K562 (cell line): ENCODE results near the gene KCNC3. TPM values are rescaled to one million over a fixed set of nuclear protein-coding genes. Genes with fewer than 3 reads are reported as not detected.

Source experiments
- ATAC-seq: fragments of 200-7000 bp; cut with Tn5 transposase; 3 replicates; pipeline ENCODE4 v1.9.1; 2020; ENCODE audit warnings: moderate library complexity
- BruUV-seq: library from RNA; stranded (reverse); fragments of 400-500 nt; replicated peaks from 2 replicates; lab custom pipeline; 2021; lab: Mats Ljungman, UMichigan
- CTCF ChIA-PET: fragments of 300-600 bp; formaldehyde crosslinking; extraction: SDS; loops from one replicate; lab custom pipeline; 2021; ENCODE audit warnings: low intra/inter-chr PET ratio; lab: Yijun Ruan, JAX
- POLR2A ChIA-PET: fragments of 300-600, 350-650 bp; sonication (Branson Sonifier 250); formaldehyde crosslinking; extraction: SDS; loops from one replicate; lab custom pipeline; 2021; ENCODE audit warnings: antibody characterized with exemption, inconsistent platforms; lab: Yijun Ruan, JAX
- DNase-seq, 4 experiments: peaks; one replicate each; pipeline versions ENCODE4 v3.0.0 to v3.0.0-alpha.2; 2011 to 2018; ENCODE audit warnings: low spot score in 3 of 4, mixed read lengths in 3 of 4; ENCODE audit errors: extremely low read depth in 1 of 4
- FAIRE-seq: peaks from 2 replicates; lab custom pipeline; 2011; peaks lifted over from hg19 to GRCh38; lab: Jason Lieb, UNC
- H2AFZ ChIP-seq: 2 replicates; pipeline ENCODE4 v1.6.0; 2011; ENCODE audit warnings: low read depth, low read length, control low read depth, inconsistent platforms
- H3K27ac ChIP-seq: fragments of 200-600 bp; 3 replicates; pipeline ENCODE4 v1.8.0; 2011; ENCODE audit warnings: low read depth, mild to moderate bottlenecking, control low read depth, inconsistent platforms, low read length, moderate library complexity, mixed read lengths; ENCODE audit errors: extremely low read depth
- H3K27me3 ChIP-seq, 2 experiments: fragments of 300-600 bp in 1 of 2; 2 replicates in 1 of 2; 3 replicates in 1 of 2; pipeline versions ENCODE4 v1.6.0 to v1.8.0; 2011; ENCODE audit warnings: inconsistent platforms in 2 of 2, low read length in 2 of 2, mild to moderate bottlenecking in 1 of 2, mixed read lengths in 1 of 2, moderate library complexity in 1 of 2; ENCODE audit not compliant: control insufficient read depth in 2 of 2, insufficient read depth in 2 of 2
- H3K36me3 ChIP-seq: fragments of 300-600 bp; 3 replicates; pipeline ENCODE4 v1.8.0; 2011; ENCODE audit warnings: mild to moderate bottlenecking, low read length, inconsistent platforms; ENCODE audit not compliant: control insufficient read depth, insufficient read depth
- H3K4me1 ChIP-seq, 2 experiments: fragments of 200-600 bp in 1 of 2; replicated peaks in 1 of 2; 2 replicates in 1 of 2; 3 replicates in 1 of 2; pipeline versions ENCODE4 v1.5.1 to v1.8.0; 2011; ENCODE audit warnings: inconsistent platforms in 2 of 2, low read length in 2 of 2, mild to moderate bottlenecking in 1 of 2, mixed read lengths in 1 of 2, moderate library complexity in 1 of 2; ENCODE audit not compliant: control insufficient read depth in 2 of 2, insufficient read depth in 2 of 2
- H3K4me2 ChIP-seq: 2 replicates; pipeline ENCODE4 v1.6.1; 2011; ENCODE audit warnings: low read length, control low read depth, inconsistent platforms, mixed read lengths; ENCODE audit not compliant: insufficient read depth
- H3K4me3 ChIP-seq: fragments of 200-600 bp; sonication (generic), shearing (Covaris generic); 2 replicates; pipeline ENCODE4 v1.5.1; 2016; ENCODE audit warnings: control low read depth, inconsistent platforms
- H3K79me2 ChIP-seq: fragments of 200-600 bp; 3 replicates; pipeline ENCODE4 v1.8.0; 2011; ENCODE audit warnings: low read length, inconsistent platforms; ENCODE audit not compliant: control insufficient read depth, insufficient read depth
- H3K9ac ChIP-seq, 2 experiments: 2 replicates each; pipeline versions ENCODE4 v1.6.0 to v1.6.1; 2011; ENCODE audit warnings: low read depth in 2 of 2, low read length in 2 of 2, control low read depth in 1 of 2, inconsistent platforms in 1 of 2, mild to moderate bottlenecking in 1 of 2, mixed read lengths in 1 of 2; ENCODE audit not compliant: insufficient read depth in 1 of 2
- H3K9me1 ChIP-seq: one replicate; pipeline ENCODE4 v1.6.0; 2011; ENCODE audit warnings: inconsistent platforms, mild to moderate bottlenecking, low read length, moderate library complexity; ENCODE audit not compliant: control insufficient read depth, insufficient read depth
- H3K9me3 ChIP-seq: replicated peaks from 2 replicates; pipeline ENCODE4 v1.5.1; 2011; ENCODE audit warnings: low read depth, low read length, inconsistent platforms; ENCODE audit not compliant: control insufficient read depth, insufficient read depth
- H4K20me1 ChIP-seq: replicated peaks from 2 replicates; pipeline ENCODE4 v1.6.1; 2011; ENCODE audit warnings: low read length, inconsistent platforms, mixed read lengths; ENCODE audit not compliant: control insufficient read depth, insufficient read depth
- DDX20 ChIP-seq: fragments of 450-650 bp; IDR thresholded peaks from 2 replicates; pipeline ENCODE4 v1.6.1; 2016; ENCODE audit warnings: missing genetic modification characterization, low read depth, mild to moderate bottlenecking, missing compliant biosample characterization, moderate library complexity
- EZH2 ChIP-seq: IDR thresholded peaks from 2 replicates; pipeline ENCODE4 v1.6.1; 2012; ENCODE audit warnings: low read depth, mild to moderate bottlenecking, inconsistent platforms, low read length, borderline replicate concordance
- HNRNPLL ChIP-seq: fragments of 200-400 bp; formaldehyde crosslinking; IDR thresholded peaks from 2 replicates; pipeline ENCODE4 v1.6.1; 2017; ENCODE audit warnings: low read length, low read depth, mild to moderate bottlenecking; ENCODE audit not compliant: poor library complexity, severe bottlenecking
- KAT8 ChIP-seq: fragments of 450-650 bp; IDR thresholded peaks from 2 replicates; pipeline ENCODE4 v1.6.1; 2016; ENCODE audit warnings: low read depth, mild to moderate bottlenecking
- PHF8 ChIP-seq: fragments of 200-600 bp; sonication (generic); IDR thresholded peaks from 2 replicates; pipeline ENCODE4 v1.6.1; 2012; ENCODE audit warnings: mixed run types, mild to moderate bottlenecking, inconsistent platforms, low read length, moderate library complexity, borderline replicate concordance
- POLR2G ChIP-seq: fragments of 200-400 bp; formaldehyde crosslinking; IDR thresholded peaks from 2 replicates; pipeline ENCODE4 v1.6.1; 2017; ENCODE audit warnings: low read depth, mild to moderate bottlenecking, antibody characterized with exemption, low read length, moderate library complexity
- SETDB1 ChIP-seq: IDR thresholded peaks from one replicate; pipeline ENCODE4 v1.6.1; 2012; ENCODE audit warnings: low read length, control low read depth, inconsistent platforms
- TAF1 ChIP-seq: IDR thresholded peaks from 2 replicates; pipeline ENCODE4 v1.6.1; 2011; ENCODE audit warnings: mild to moderate bottlenecking, low read length, moderate library complexity; ENCODE audit not compliant: insufficient read depth, control insufficient read depth, severe bottlenecking; ENCODE audit errors: extremely low read depth
- ZNF589 ChIP-seq: fragments of 200-800 bp; sonication (Bioruptor generic); IDR thresholded peaks from 2 replicates; pipeline ENCODE4 v1.6.1; 2016; ENCODE audit warnings: low read depth, missing genetic modification characterization, missing compliant biosample characterization
- WGBS: fragments of 100-300 bp; shearing (Covaris generic); methylation state at CpG from one replicate; pipeline ENCODE4 v1.1.6; 2016; ENCODE audit warnings: low coverage, mixed read lengths; ENCODE audit not compliant: insufficient coverage; ENCODE audit errors: missing lambda C conversion rate; 5-methylcytosine and 5-hydroxymethylcytosine counted together
- in situ Hi-C: fragments of 300-500 bp; cut with MboI; formaldehyde crosslinking; loops from 4 replicates; pipeline ENCODE4 v1.15.0; 2018; ENCODE audit warnings: inconsistent platforms, mixed read lengths
- intact Hi-C: fragments of 100-400 bp; cut with micrococcal nuclease; formaldehyde crosslinking; loops from 2 replicates; pipeline ENCODE4 v1.14.2; 2022
- polyA plus RNA-seq, 8 experiments: library from polyadenylated mRNA; depleted of rRNA in 4 of 8; stranded (reverse) in 5 of 8; unstranded in 3 of 8; fragments of >200 nt; fragmentation: Nextera tagmentation in 2 of 8; fragmentation: Illumina TruSeq in 1 of 8; extraction: Ambion mirVana in 2 of 8; extraction: Trizol in 1 of 8; gene quantifications; 2 replicates each; pipeline versions ENCODE4 v1.2.1 to v1.2.3, GENCODE V29; 2011 to 2014; ENCODE audit warnings: inconsistent platforms in 1 of 8, missing spikeins in 1 of 8
- total RNA-seq, 7 experiments: library from RNA; depleted of rRNA in 6 of 7; stranded (reverse); fragments of >200 nt in 6 of 7; fragmentation: Illumina TruSeq in 2 of 7; extraction: Trizol in 2 of 7; gene quantifications; 2 replicates each; pipeline versions ENCODE4 v1.2.1 to v1.2.3, GENCODE V29; 2011 to 2021; ENCODE audit warnings: low replicate concordance in 1 of 7
- TF ChIP-seq, protein P1 (sequence below): fragments of 250-450 bp; sonication (Bioruptor Pico); IDR thresholded peaks from 2 replicates; pipeline ENCODE4 v1.8.0; 2022; ENCODE audit warnings: moderate library complexity, mild to moderate bottlenecking, inconsistent platforms
- TF ChIP-seq, protein P2 (sequence below): fragments of 450-650 bp; formaldehyde crosslinking; IDR thresholded peaks from 2 replicates; pipeline ENCODE4 v1.4.0; 2020; ENCODE audit warnings: mild to moderate bottlenecking, moderate library complexity
- TF ChIP-seq, protein P3 (sequence below): IDR thresholded peaks from 2 replicates; pipeline ENCODE4 v1.6.1; 2011; ENCODE audit warnings: borderline replicate concordance, low read depth, mild to moderate bottlenecking, moderate library complexity, low read length; ENCODE audit not compliant: insufficient read depth, poor library complexity, severe bottlenecking
- TF ChIP-seq, protein P4 (sequence below), 2 experiments: fragments of 200-800 bp in 1 of 2; sonication (Bioruptor generic) in 1 of 2; sonication (generic) in 1 of 2; formaldehyde crosslinking in 1 of 2; IDR thresholded peaks in 1 of 2; conservative IDR thresholded peaks in 1 of 2; 2 replicates each; pipeline versions ENCODE4 v1.5.0 to v1.6.1; 2016 to 2020; ENCODE audit warnings: missing compliant biosample characterization in 1 of 2, missing genetic modification characterization in 1 of 2, missing genetic modification reagents in 1 of 2

Gene KCNC3
- total and polyA plus RNA-seq, 9 of the 15 experiments (the other 6 are each of a cell fraction or from before 2014, with no cell fraction given) = 0.03 to 26.2 (median 2.0) TPM

DNA sequence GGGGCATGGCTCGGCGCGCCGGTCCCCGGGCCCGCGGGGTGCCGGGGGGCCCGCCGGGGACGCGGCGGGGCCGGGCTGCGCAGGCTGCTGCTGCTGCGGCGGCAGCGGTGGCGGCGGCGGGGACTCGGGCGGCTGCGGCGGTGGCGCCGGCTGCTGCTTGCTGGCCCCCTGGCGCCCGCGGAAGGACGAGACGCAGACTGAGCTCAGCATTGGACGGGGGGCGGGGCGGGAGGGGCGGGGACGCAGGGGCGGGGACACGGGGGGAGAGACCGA, 368 bp downstream of the KCNC3 start:
- no CpG with 5 or more reads among the region's 40 CpGs for WGBS
- H3K27ac ChIP-seq = no peak overlapping the region
- H3K9me1 ChIP-seq = peaks cover 3% of the 10 kb centered on the region
- H3K4me2 ChIP-seq = peak overlapping the region; percentile 78; the same call in 1 of the 2 replicates
- in situ Hi-C loops = no loop called here
- no peak for ATAC-seq
- H3K4me3 ChIP-seq = peak overlapping the region; percentile 44; the same call in 1 of the 2 replicates
- no peak for FAIRE-seq
- no peaks in the 10 kb centered on the region for H3K9me3 ChIP-seq
- DNase-seq = no peak
- peaks cover 38% of the 10 kb centered on the region for H4K20me1 ChIP-seq
- peaks cover 33% of the 10 kb centered on the region for H3K79me2 ChIP-seq
- ChIA-PET POLR2A (interaction anchor here (0.5 to 1.1 kb wide), 13 partner anchors 11 to 468 kb away, joined by 3 to 4 read pairs (median 3); partner anchors contain the start of gene ZNF473), CTCF (interaction anchor here (0.7 to 1.8 kb wide), 3 partner anchors 163 to 1117 kb away, joined by 3 to 5 read pairs (median 5); no protein-coding TSS in a partner anchor)
- peak overlapping the region; percentile 41 to 94; a peak in 3 of 4 replicates for H3K9ac ChIP-seq
- intact Hi-C loops = loop anchor here (5.0 kb wide), 1 partner anchor 62 kb away; no protein-coding TSS in a partner anchor
- H3K27me3 ChIP-seq = no peaks in the 10 kb centered on the region
- peaks cover 40 to 80% of the 10 kb centered on the region in 2 experiments for H3K4me1 ChIP-seq
- H3K36me3 ChIP-seq = peaks cover 3% of the 10 kb centered on the region; the same call in 1 of the 3 replicates
- BruUV-seq = no TSS peak
- peak overlapping the region; percentile 72; the same call in 1 of the 2 replicates for H2AFZ ChIP-seq
- TF ChIP-seq PHF8 (peak; percentile 0; the same call in 1 of the 2 replicates), DDX20 (no peak), KAT8 (no peak), SETDB1 (no peak), TAF1 (peak; percentile 70), POLR2G (peak; percentile 56), HNRNPLL (peak; percentile 48), EZH2 (no peak), ZNF589 (CRISPR knock-in tag) (0 out of 2 replicates have a peak, but pooled peaks have one; percentile 20)
- TF ChIP-seq, protein P1, sequence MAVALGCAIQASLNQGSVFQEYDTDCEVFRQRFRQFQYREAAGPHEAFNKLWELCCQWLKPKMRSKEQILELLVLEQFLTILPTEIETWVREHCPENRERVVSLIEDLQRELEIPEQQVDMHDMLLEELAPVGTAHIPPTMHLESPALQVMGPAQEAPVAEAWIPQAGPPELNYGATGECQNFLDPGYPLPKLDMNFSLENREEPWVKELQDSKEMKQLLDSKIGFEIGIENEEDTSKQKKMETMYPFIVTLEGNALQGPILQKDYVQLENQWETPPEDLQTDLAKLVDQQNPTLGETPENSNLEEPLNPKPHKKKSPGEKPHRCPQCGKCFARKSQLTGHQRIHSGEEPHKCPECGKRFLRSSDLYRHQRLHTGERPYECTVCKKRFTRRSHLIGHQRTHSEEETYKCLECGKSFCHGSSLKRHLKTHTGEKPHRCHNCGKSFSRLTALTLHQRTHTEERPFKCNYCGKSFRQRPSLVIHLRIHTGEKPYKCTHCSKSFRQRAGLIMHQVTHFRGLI = no peak
- TF ChIP-seq, protein P2, sequence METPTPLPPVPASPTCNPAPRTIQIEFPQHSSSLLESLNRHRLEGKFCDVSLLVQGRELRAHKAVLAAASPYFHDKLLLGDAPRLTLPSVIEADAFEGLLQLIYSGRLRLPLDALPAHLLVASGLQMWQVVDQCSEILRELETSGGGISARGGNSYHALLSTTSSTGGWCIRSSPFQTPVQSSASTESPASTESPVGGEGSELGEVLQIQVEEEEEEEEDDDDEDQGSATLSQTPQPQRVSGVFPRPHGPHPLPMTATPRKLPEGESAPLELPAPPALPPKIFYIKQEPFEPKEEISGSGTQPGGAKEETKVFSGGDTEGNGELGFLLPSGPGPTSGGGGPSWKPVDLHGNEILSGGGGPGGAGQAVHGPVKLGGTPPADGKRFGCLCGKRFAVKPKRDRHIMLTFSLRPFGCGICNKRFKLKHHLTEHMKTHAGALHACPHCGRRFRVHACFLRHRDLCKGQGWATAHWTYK (CRISPR knock-in tag) = no peak
- TF ChIP-seq, protein P3, sequence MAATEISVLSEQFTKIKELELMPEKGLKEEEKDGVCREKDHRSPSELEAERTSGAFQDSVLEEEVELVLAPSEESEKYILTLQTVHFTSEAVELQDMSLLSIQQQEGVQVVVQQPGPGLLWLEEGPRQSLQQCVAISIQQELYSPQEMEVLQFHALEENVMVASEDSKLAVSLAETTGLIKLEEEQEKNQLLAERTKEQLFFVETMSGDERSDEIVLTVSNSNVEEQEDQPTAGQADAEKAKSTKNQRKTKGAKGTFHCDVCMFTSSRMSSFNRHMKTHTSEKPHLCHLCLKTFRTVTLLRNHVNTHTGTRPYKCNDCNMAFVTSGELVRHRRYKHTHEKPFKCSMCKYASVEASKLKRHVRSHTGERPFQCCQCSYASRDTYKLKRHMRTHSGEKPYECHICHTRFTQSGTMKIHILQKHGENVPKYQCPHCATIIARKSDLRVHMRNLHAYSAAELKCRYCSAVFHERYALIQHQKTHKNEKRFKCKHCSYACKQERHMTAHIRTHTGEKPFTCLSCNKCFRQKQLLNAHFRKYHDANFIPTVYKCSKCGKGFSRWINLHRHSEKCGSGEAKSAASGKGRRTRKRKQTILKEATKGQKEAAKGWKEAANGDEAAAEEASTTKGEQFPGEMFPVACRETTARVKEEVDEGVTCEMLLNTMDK = peak; percentile 73
- TF ChIP-seq, protein P4, sequence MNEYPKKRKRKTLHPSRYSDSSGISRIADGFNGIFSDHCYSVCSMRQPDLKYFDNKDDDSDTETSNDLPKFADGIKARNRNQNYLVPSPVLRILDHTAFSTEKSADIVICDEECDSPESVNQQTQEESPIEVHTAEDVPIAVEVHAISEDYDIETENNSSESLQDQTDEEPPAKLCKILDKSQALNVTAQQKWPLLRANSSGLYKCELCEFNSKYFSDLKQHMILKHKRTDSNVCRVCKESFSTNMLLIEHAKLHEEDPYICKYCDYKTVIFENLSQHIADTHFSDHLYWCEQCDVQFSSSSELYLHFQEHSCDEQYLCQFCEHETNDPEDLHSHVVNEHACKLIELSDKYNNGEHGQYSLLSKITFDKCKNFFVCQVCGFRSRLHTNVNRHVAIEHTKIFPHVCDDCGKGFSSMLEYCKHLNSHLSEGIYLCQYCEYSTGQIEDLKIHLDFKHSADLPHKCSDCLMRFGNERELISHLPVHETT (CRISPR knock-in tag; conservative IDR thresholded peaks at IDR 0.05 in 1 of 2, IDR thresholded peaks at IDR 0.05 in 1 of 2) = 0 out of 4 replicates have a peak, but pooled peaks of 1 of the 2 experiments have one; percentile 58
